Measurements from ENCODE around the gene SLC35B1.

Gene SLC35B1

DNA sequence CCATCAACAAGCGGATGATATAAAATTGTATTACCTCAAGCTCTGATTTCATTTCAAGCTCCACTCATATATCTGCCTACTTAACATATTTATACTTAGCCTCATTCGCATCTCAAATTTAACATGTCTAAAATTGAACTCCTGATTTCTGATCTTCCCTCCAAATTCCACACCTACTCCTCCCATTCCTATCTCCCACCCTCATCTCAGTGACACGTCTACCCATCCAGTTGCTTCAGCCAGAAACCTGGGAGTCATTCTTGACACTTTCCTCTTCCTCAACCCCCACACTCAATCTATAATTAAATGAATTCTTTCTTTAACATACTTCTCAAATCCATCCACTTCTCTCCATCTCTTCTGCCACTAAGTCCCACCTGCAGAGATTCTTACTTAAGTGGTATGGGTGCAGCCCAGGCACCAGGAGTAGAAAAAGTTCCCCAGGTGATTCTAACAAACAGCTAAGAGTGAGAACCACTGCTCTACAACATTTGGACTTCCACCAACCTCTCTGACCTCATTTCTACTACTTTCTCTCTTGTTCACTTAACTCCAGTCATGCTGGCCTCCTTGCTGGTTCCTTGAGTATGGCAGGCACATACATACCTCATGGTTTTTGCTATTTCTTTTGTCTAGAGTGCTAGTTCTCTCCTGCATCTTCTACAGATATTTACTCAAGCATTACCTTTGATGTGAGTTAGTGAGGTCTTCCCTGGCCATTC lies 47.9 kb downstream of the SLC35B1 start:
- Histone ChIP-seq H4K5ac (ENCODE audit: low read length) (no peak overlapping the region), H3K27ac (ENCODE audit: low read depth, low read length) (no peak overlapping the region), H4K8ac (ENCODE audit: low read depth, low read length) (no peak overlapping the region), H2BK15ac (replicated peaks; ENCODE audit: low read depth) (no peak overlapping the region), H3K23ac (ENCODE audit: low read length) (no peak overlapping the region), H3K4me1 (ENCODE audit: control insufficient read depth, low read depth, low read length) (no peaks in the 10 kb centered on the region), H3K4me3 (ENCODE audit: low read length) (no peak overlapping the region), H3K9ac (ENCODE audit: low read length) (no peak overlapping the region), H3K79me1 (ENCODE audit: low read length) (peaks cover 23% of the 10 kb centered on the region), H3K27me3 (ENCODE audit: insufficient read depth, low read length, poor library complexity) (no peaks in the 10 kb centered on the region), H3K18ac (ENCODE audit: low read length) (no peak overlapping the region), H3K56ac (ENCODE audit: low read length) (no peak overlapping the region), H3K79me2 (ENCODE audit: control insufficient read depth, insufficient read depth, low read length) (peaks cover 7% of the 10 kb centered on the region), H2AK5ac (ENCODE audit: low read length) (no peak overlapping the region), H3K4ac (ENCODE audit: low read depth, low read length) (no peak overlapping the region), H3K36me3 (ENCODE audit: control insufficient read depth, insufficient read depth, low read length) (no peaks in the 10 kb centered on the region), H2BK5ac (ENCODE audit: low read length) (no peak overlapping the region), H2BK120ac (ENCODE audit: low read depth, low read length) (no peak overlapping the region), H3K4me2 (ENCODE audit: low read length) (no peak overlapping the region)
- WGBS (ENCODE audit: extremely low coverage, insufficient coverage, low lambda C conversion rate), result no CpG with 5 or more reads among the region's 3 CpGs
- no peak for DNase-seq

GRCh38 chr17:49656247-49656646 lies 51.5 kb downstream of the SLC35B1 start:
- Histone ChIP-seq H3K4ac (ENCODE audit: low read depth, low read length) (no peak overlapping the region), H2BK15ac (replicated peaks; ENCODE audit: low read depth) (no peak overlapping the region), H3K4me1 (ENCODE audit: control insufficient read depth, low read depth, low read length) (no peaks in the 10 kb centered on the region), H2BK5ac (ENCODE audit: low read length) (no peak overlapping the region), H3K56ac (ENCODE audit: low read length) (no peak overlapping the region), H4K8ac (ENCODE audit: low read depth, low read length) (no peak overlapping the region), H3K9ac (ENCODE audit: low read length) (no peak overlapping the region), H2AK5ac (ENCODE audit: low read length) (no peak overlapping the region), H3K4me3 (ENCODE audit: low read length) (no peak overlapping the region), H3K27me3 (ENCODE audit: insufficient read depth, low read length, poor library complexity) (no peaks in the 10 kb centered on the region), H3K79me2 (ENCODE audit: control insufficient read depth, insufficient read depth, low read length) (peaks cover 3% of the 10 kb centered on the region), H3K36me3 (ENCODE audit: control insufficient read depth, insufficient read depth, low read length) (no peaks in the 10 kb centered on the region), H3K23ac (ENCODE audit: low read length) (no peak overlapping the region), H3K4me2 (ENCODE audit: low read length) (no peak overlapping the region), H4K5ac (ENCODE audit: low read length) (no peak overlapping the region), H2BK120ac (ENCODE audit: low read depth, low read length) (no peak overlapping the region), H3K18ac (ENCODE audit: low read length) (no peak overlapping the region), H3K27ac (ENCODE audit: low read depth, low read length) (no peak overlapping the region), H3K79me1 (ENCODE audit: low read length) (peaks cover 13% of the 10 kb centered on the region)
- DNase-seq, result no peak
- no CpG with 5 or more reads among the region's 1 CpG for WGBS (ENCODE audit: extremely low coverage, insufficient coverage, low lambda C conversion rate)

Data from mesendoderm (in vitro differentiated cells).